Right atrium auricular region (tissue), 2 donors: ENCODE data around the gene KRTAP12-4. TPM values are rescaled to one million over a fixed set of nuclear protein-coding genes. Genes with fewer than 3 reads are reported as not detected.
"Not testable (repeated sequence)": the region's sequence is repeated elsewhere in the genome, so short reads cannot be mapped to it uniquely, and the experiment has no call there.

Experiments
- DNase-seq: peaks from one replicate; pipeline ENCODE4 v3.0.0-alpha.2; 2019; ENCODE audit warnings: low spot score
- H3K27ac ChIP-seq, 2 donors: fragments of 200-600 bp; sonication (generic); 1 replicate in 1 of 2; 2 replicates in 1 of 2; pipeline ENCODE4 v1.5.1; 2016 to 2019
- H3K27me3 ChIP-seq, 2 donors: fragments of 200-600 bp; sonication (generic); one replicate each; pipeline versions ENCODE4 v1.5.1 to v1.6.0; 2017 to 2019
- H3K36me3 ChIP-seq: fragments of 200-600 bp; sonication (generic); one replicate; pipeline ENCODE4 v1.5.1; 2016
- H3K4me1 ChIP-seq, 2 donors: fragments of 200-600 bp; sonication (generic); one replicate each; pipeline versions ENCODE4 v1.5.1 to v1.6.0; 2017 to 2019
- H3K4me3 ChIP-seq, 2 donors: fragments of 200-600 bp; sonication (generic); 1 replicate in 1 of 2; 2 replicates in 1 of 2; pipeline ENCODE4 v1.5.1; 2017 to 2019; ENCODE audit warnings: mild to moderate bottlenecking in 1 of 2, moderate library complexity in 1 of 2
- H3K9me3 ChIP-seq, 2 donors: fragments of 200-600 bp; sonication (generic); one replicate each; pipeline ENCODE4 v1.5.1; 2019
- CTCF ChIP-seq, 2 donors: fragments of 200-600 bp; sonication (generic); IDR thresholded peaks; one replicate each; pipeline ENCODE4 v1.5.1; 2019; ENCODE audit warnings: antibody characterized with exemption in 2 of 2
- total RNA-seq, 2 donors: library from RNA; depleted of rRNA; stranded (reverse); fragments of >200 nt; gene quantifications; one replicate each; pipeline ENCODE4 v1.1.0, GENCODE V29; 2016

KRTAP12-4 gene
- total RNA-seq, 2 donors from 2014 or later = not detected

- no peaks in the 10 kb centered on the region for H3K27me3 ChIP-seq
- peaks cover 7 to 10% of the 10 kb centered on the region in 2 donors for H3K9me3 ChIP-seq
- no peak for TF ChIP-seq CTCF (IDR thresholded peaks at IDR 0.05)
- DNase-seq = peak; percentile 26
- H3K4me1 ChIP-seq = no peaks in the 10 kb centered on the region
- H3K27ac ChIP-seq = no peak overlapping the region
- no peak overlapping the region for H3K4me3 ChIP-seq
- H3K36me3 ChIP-seq = no peaks in the 10 kb centered on the region
Measured at GRCh38 chr21:44614161-44614631, 40.3 kb downstream of the KRTAP12-4 start.

GRCh38 chr21:44613386-44614155 is 40.9 kb downstream of the KRTAP12-4 start:
- H3K4me3 ChIP-seq = no peak overlapping the region
- no peaks in the 10 kb centered on the region for H3K36me3 ChIP-seq
- DNase-seq = peak; percentile 21
- no peak overlapping the region for H3K27ac ChIP-seq
- no peaks in the 10 kb centered on the region for H3K27me3 ChIP-seq
- H3K4me1 ChIP-seq = no peaks in the 10 kb centered on the region
- no peak for TF ChIP-seq CTCF (IDR thresholded peaks at IDR 0.05)
- H3K9me3 ChIP-seq = peaks cover 7 to 15% of the 10 kb centered on the region in 2 donors

GRCh38 chr21:44612669-44613229 is 41.7 kb downstream of the KRTAP12-4 start:
- DNase-seq = no peak
- Histone ChIP-seq H3K9me3 (peaks cover 7 to 15% of the 10 kb centered on the region in 2 donors), H3K4me3 (no peak overlapping the region), H3K36me3 (no peaks in the 10 kb centered on the region), H3K4me1 (no peaks in the 10 kb centered on the region), H3K27me3 (no peaks in the 10 kb centered on the region), H3K27ac (no peak overlapping the region)
- TF ChIP-seq CTCF (IDR thresholded peaks at IDR 0.05) = no peak

DNA sequence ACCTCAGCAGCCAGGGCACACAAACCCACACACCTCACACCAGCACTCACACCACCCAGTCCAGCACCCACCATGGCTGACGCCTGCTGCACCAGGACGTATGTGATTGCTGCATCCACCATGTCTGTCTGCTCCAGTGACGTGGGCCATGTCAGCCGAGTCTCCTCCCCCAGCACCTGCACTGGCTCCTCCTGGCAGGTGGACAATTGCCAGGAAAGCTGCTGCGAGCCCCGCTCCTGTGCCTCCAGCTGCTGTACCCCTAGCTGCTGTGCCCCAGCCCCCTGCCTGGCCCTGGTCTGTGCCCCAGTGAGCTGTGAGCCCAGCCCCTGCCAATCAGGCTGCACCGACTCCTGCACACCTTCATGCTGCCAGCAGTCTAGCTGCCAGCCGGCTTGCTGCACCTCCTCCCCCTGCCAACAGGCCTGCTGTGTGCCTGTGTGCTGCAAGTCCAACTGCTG is 42.4 kb downstream of the KRTAP12-4 start, which contains the start of gene KRTAP10-8:
Gene KRTAP10-8 (plus strand): TSS at position 51 of the 458 bp plus-strand sequence. CDS start 22 bp downstream, at position 73.
- Histone ChIP-seq H3K9me3 (peaks cover 7 to 15% of the 10 kb centered on the region in 2 donors), H3K4me3 (no peak within 1 kb of the TSS), H3K27ac (no peak within 1 kb of the TSS), H3K27me3 (no peaks in the 10 kb centered on the region), H3K36me3 (no peaks in the 10 kb centered on the region), H3K4me1 (no peaks in the 10 kb centered on the region)
- no peak for TF ChIP-seq CTCF (IDR thresholded peaks at IDR 0.05)
- no peak for DNase-seq

GRCh38 chr21:44611551-44611950 is 42.9 kb downstream of the KRTAP12-4 start:
- no peak for DNase-seq
- TF ChIP-seq CTCF (IDR thresholded peaks at IDR 0.05) = no peak
- H3K27me3 ChIP-seq = no peaks in the 10 kb centered on the region

GRCh38 chr21:44610157-44610843 is 44.2 kb downstream of the KRTAP12-4 start:
- peaks cover 7 to 15% of the 10 kb centered on the region in 2 donors for H3K9me3 ChIP-seq
- not testable (repeated sequence) for H3K4me3 ChIP-seq, H3K36me3 ChIP-seq, H3K4me1 ChIP-seq, H3K27me3 ChIP-seq, H3K27ac ChIP-seq, DNase-seq

More at GRCh38 chr21:44611551-44611950, 42.9 kb downstream of the KRTAP12-4 start:
- peaks cover 7 to 15% of the 10 kb centered on the region in 2 donors for H3K9me3 ChIP-seq
- H3K4me3 ChIP-seq = no peak overlapping the region
- H3K4me1 ChIP-seq = no peaks in the 10 kb centered on the region
- H3K27ac ChIP-seq = no peak overlapping the region
- no peaks in the 10 kb centered on the region for H3K36me3 ChIP-seq
